MM.1S (cell line): ENCODE data around the gene DNAH9.

ENCODE experiments used
- DNase-seq: peaks from one replicate; pipeline ENCODE4 v3.0.0-alpha.2; 2015
- H2AFZ ChIP-seq: fragments of 300-600 bp; sonication (generic); 2 replicates; pipeline ENCODE4 v1.6.0; 2016; ENCODE audit warnings: antibody characterized with exemption, low read length
- H3F3A ChIP-seq: fragments of 300-600 bp; sonication (generic); 2 replicates; pipeline ENCODE4 v1.6.1; 2016; ENCODE audit warnings: mild to moderate bottlenecking, antibody characterized with exemption, low read length, moderate library complexity, mixed read lengths; ENCODE audit not compliant: insufficient read depth
- H3K27ac ChIP-seq: fragments of 300-600 bp; sonication (generic); 2 replicates; pipeline ENCODE4 v1.5.1; 2016; ENCODE audit warnings: mild to moderate bottlenecking, low read length
- H3K27me3 ChIP-seq: fragments of 300-600 bp; sonication (generic); replicated peaks from 2 replicates; pipeline ENCODE4 v1.6.0; 2016; ENCODE audit warnings: low read length; ENCODE audit not compliant: insufficient read depth
- H3K36me3 ChIP-seq: fragments of 300-600 bp; sonication (generic); replicated peaks from 2 replicates; pipeline ENCODE4 v1.6.1; 2016; ENCODE audit warnings: mild to moderate bottlenecking, low read length, mixed read lengths; ENCODE audit not compliant: insufficient read depth
- H3K4me1 ChIP-seq: fragments of 300-600 bp; sonication (generic); 2 replicates; pipeline ENCODE4 v1.6.1; 2016; ENCODE audit warnings: low read length, mixed read lengths
- H3K4me2 ChIP-seq: fragments of 300-600 bp; sonication (generic); 2 replicates; pipeline ENCODE4 v1.6.0; 2016; ENCODE audit warnings: low read depth, low read length
- H3K4me3 ChIP-seq: fragments of 300-600 bp; sonication (generic); 2 replicates; pipeline ENCODE4 v1.5.1; 2016; ENCODE audit warnings: low read length, mixed read lengths
- H3K79me2 ChIP-seq: fragments of 300-600 bp; sonication (generic); 2 replicates; pipeline ENCODE4 v1.6.1; 2016; ENCODE audit warnings: mixed run types, low read length, mixed read lengths
- H3K9ac ChIP-seq: fragments of 300-600 bp; sonication (generic); 2 replicates; pipeline ENCODE4 v1.6.1; 2016; ENCODE audit warnings: low read length, mixed read lengths
- H3K9me2 ChIP-seq: fragments of 300-600 bp; sonication (generic); replicated peaks from 2 replicates; pipeline ENCODE4 v1.6.1; 2016; ENCODE audit warnings: mild to moderate bottlenecking, low read length, mixed read lengths; ENCODE audit not compliant: insufficient read depth
- H3K9me3 ChIP-seq: fragments of 300-600 bp; sonication (generic); replicated peaks from 2 replicates; pipeline ENCODE4 v1.6.1; 2016; ENCODE audit warnings: mild to moderate bottlenecking, low read length, mixed read lengths; ENCODE audit not compliant: insufficient read depth
- H4K20me1 ChIP-seq: fragments of 300-600 bp; sonication (generic); 2 replicates; pipeline ENCODE4 v1.6.1; 2016; ENCODE audit warnings: mild to moderate bottlenecking, low read length, moderate library complexity, mixed read lengths; ENCODE audit not compliant: insufficient read depth
- CTCF ChIP-seq: fragments of 300-600 bp; sonication (generic); IDR thresholded peaks from 2 replicates; pipeline ENCODE4 v1.5.1; 2016; ENCODE audit warnings: antibody characterized with exemption, low read length, mixed read lengths
- EZH2 ChIP-seq: fragments of 300-600 bp; sonication (generic); optimal IDR thresholded peaks from 2 replicates; pipeline ENCODE3; 2017; ENCODE audit warnings: low read depth, mild to moderate bottlenecking, antibody characterized with exemption, low read length, mixed read lengths
- EZH2phosphoT487 ChIP-seq: fragments of 300-600 bp; sonication (generic); IDR thresholded peaks from 2 replicates; pipeline ENCODE4 v1.6.1; 2018; ENCODE audit warnings: antibody characterized with exemption, low read length

Gene DNAH9

GRCh38 chr17:11996722-11997146 is 398.5 kb downstream of the DNAH9 start:
- Histone ChIP-seq H3K4me3 (peak overlapping the region; percentile 86), H3K9me2 (no peaks in the 10 kb centered on the region), H3K27me3 (no peaks in the 10 kb centered on the region), H3K9me3 (no peaks in the 10 kb centered on the region), H3F3A (peaks cover 9% of the 10 kb centered on the region), H4K20me1 (no peaks in the 10 kb centered on the region), H3K27ac (peak overlapping the region; percentile 80; the same call in 1 of the 2 replicates), H3K4me1 (no peaks in the 10 kb centered on the region), H2AFZ (peak overlapping the region; percentile 93), H3K79me2 (no peaks in the 10 kb centered on the region), H3K9ac (peak overlapping the region; percentile 87), H3K4me2 (peak overlapping the region; percentile 85), H3K36me3 (no peaks in the 10 kb centered on the region)
- peak; percentile 76 for DNase-seq
- TF ChIP-seq CTCF (no peak), EZH2 (no peak), EZH2phosphoT487 (no peak)

GRCh38 chr17:11997147-11997971 is 399.1 kb downstream of the DNAH9 start, which contains the start of gene ZNF18:
Gene ZNF18 (minus strand): TSS chr17:11997475. CDS start chr17:11992829, 4,646 bp downstream.
- H3K79me2 ChIP-seq = no peaks in the 10 kb centered on the region
- peak; percentile 97 for DNase-seq
- TF ChIP-seq CTCF (no peak), EZH2 (no peak), EZH2phosphoT487 (no peak)
- no peaks in the 10 kb centered on the region for H3K36me3 ChIP-seq
- H3K4me1 ChIP-seq = no peaks in the 10 kb centered on the region
- H3K9me3 ChIP-seq = no peaks in the 10 kb centered on the region
- no peaks in the 10 kb centered on the region for H3K9me2 ChIP-seq
- H3K9ac ChIP-seq = peak within 1 kb of the TSS; percentile 87
- peaks cover 9% of the 10 kb centered on the region for H3F3A ChIP-seq
- H3K27ac ChIP-seq = peak within 1 kb of the TSS; percentile 80; the same call in 1 of the 2 replicates
- peak within 1 kb of the TSS; percentile 100 for H2AFZ ChIP-seq
- H3K4me2 ChIP-seq = peak within 1 kb of the TSS; percentile 85
- H4K20me1 ChIP-seq = no peaks in the 10 kb centered on the region
- no peaks in the 10 kb centered on the region for H3K27me3 ChIP-seq
- peak within 1 kb of the TSS; percentile 86 for H3K4me3 ChIP-seq

- Histone ChIP-seq H4K20me1 (no peaks in the 10 kb centered on the region), H3F3A (peaks cover 9% of the 10 kb centered on the region), H3K79me2 (no peaks in the 10 kb centered on the region), H3K27ac (peak overlapping the region; percentile 38; the same call in 1 of the 2 replicates), H3K9ac (peak overlapping the region; percentile 56; the same call in 1 of the 2 replicates), H3K9me3 (no peaks in the 10 kb centered on the region), H3K4me2 (peak overlapping the region; percentile 85), H3K36me3 (no peaks in the 10 kb centered on the region), H3K4me1 (no peaks in the 10 kb centered on the region), H3K9me2 (no peaks in the 10 kb centered on the region), H2AFZ (peak overlapping the region; percentile 100), H3K4me3 (peak overlapping the region; percentile 80), H3K27me3 (no peaks in the 10 kb centered on the region)
- no peak for DNase-seq
- TF ChIP-seq EZH2phosphoT487 (no peak), CTCF (no peak), EZH2 (no peak)
These were observed 399.6 kb downstream of the DNAH9 start for GRCh38 chr17:11997972-11998233.
